Measurements from ENCODE around the gene TBC1D2. TPM values are rescaled to one million over a fixed set of nuclear protein-coding genes. Genes with fewer than 3 reads are reported as not detected.

Gene TBC1D2
- total RNA-seq, 4 donors from 2014 or later: 29.9 to 61.8 (median 41.0) TPM

- H3K27me3 ChIP-seq: no peaks in the 10 kb centered on the region
- no peak overlapping the region for H3K4me3 ChIP-seq
- no peaks in the 10 kb centered on the region for H3K36me3 ChIP-seq
- H3K9me3 ChIP-seq: no peaks in the 10 kb centered on the region
- peak; percentile 79 to 89 (median 83) for TF ChIP-seq CTCF (IDR thresholded peaks at IDR 0.05)
- TF ChIP-seq POLR2A (IDR thresholded peaks at IDR 0.05): no peak
- no peak for TF ChIP-seq EP300 (IDR thresholded peaks at IDR 0.05)
- WGBS, 2 donors: 24 to 28% methylated on average over 8 of the region's 8 CpGs
- H3K4me1 ChIP-seq: peaks cover 0 to 5% (median 0%) of the 10 kb centered on the region in 4 donors
- DNase-seq (ENCODE audit: low spot score in 2 of 2): peak; percentile 63 to 84
- no peak overlapping the region for H3K27ac ChIP-seq
Measured at GRCh38 chr9:98263482-98264357, 8.3 kb upstream of the TBC1D2 start.

GRCh38 chr9:98263080-98263479, 7.6 kb upstream of the TBC1D2 start:
- peaks cover 0 to 5% (median 0%) of the 10 kb centered on the region in 4 donors for H3K4me1 ChIP-seq

GRCh38 chr9:98262056-98262455, 6.6 kb upstream of the TBC1D2 start:
- H3K4me3 ChIP-seq: no peak overlapping the region
- no peak for DNase-seq (ENCODE audit: low spot score in 2 of 2)
- peaks cover 0 to 7% (median 0%) of the 10 kb centered on the region in 4 donors for H3K4me1 ChIP-seq
- no peaks in the 10 kb centered on the region for H3K9me3 ChIP-seq
- no peak overlapping the region for H3K27ac ChIP-seq
- no peaks in the 10 kb centered on the region for H3K36me3 ChIP-seq
- TF ChIP-seq CTCF (IDR thresholded peaks at IDR 0.05) (no peak), EP300 (IDR thresholded peaks at IDR 0.05) (no peak), POLR2A (IDR thresholded peaks at IDR 0.05) (no peak)
- WGBS, 2 donors: 77 to 86% methylated on average over 3 of the region's 3 CpGs
- H3K27me3 ChIP-seq: no peaks in the 10 kb centered on the region

More at GRCh38 chr9:98263080-98263479, 7.6 kb upstream of the TBC1D2 start:
- 59 to 67% methylated on average over 1 of the region's 1 CpG for WGBS, 2 donors
- no peak for TF ChIP-seq CTCF (IDR thresholded peaks at IDR 0.05)
- TF ChIP-seq EP300 (IDR thresholded peaks at IDR 0.05): no peak
- TF ChIP-seq POLR2A (IDR thresholded peaks at IDR 0.05): no peak
- no peak overlapping the region for H3K27ac ChIP-seq
- H3K9me3 ChIP-seq: no peaks in the 10 kb centered on the region
- no peaks in the 10 kb centered on the region for H3K27me3 ChIP-seq
- no peak for DNase-seq (ENCODE audit: low spot score in 2 of 2)
- H3K36me3 ChIP-seq: no peaks in the 10 kb centered on the region
- no peak overlapping the region for H3K4me3 ChIP-seq

GRCh38 chr9:98260635-98261034, 5.2 kb upstream of the TBC1D2 start:
- no peak overlapping the region for H3K4me3 ChIP-seq

More at GRCh38 chr9:98260635-98261034, 5.2 kb upstream of the TBC1D2 start:
- H3K4me1 ChIP-seq: peaks cover 0 to 13% (median 0%) of the 10 kb centered on the region in 4 donors
- TF ChIP-seq CTCF (IDR thresholded peaks at IDR 0.05): no peak
- no peak for TF ChIP-seq EP300 (IDR thresholded peaks at IDR 0.05)
- no peak for TF ChIP-seq POLR2A (IDR thresholded peaks at IDR 0.05)
- no peaks in the 10 kb centered on the region for H3K36me3 ChIP-seq
- no peak overlapping the region for H3K27ac ChIP-seq
- no peaks in the 10 kb centered on the region for H3K27me3 ChIP-seq
- 70 to 86% methylated on average over 5 of the region's 5 CpGs for WGBS, 2 donors
- H3K9me3 ChIP-seq: no peaks in the 10 kb centered on the region
- no peak for DNase-seq (ENCODE audit: low spot score in 2 of 2)
